ENCODE measurements around the gene SYT2.

DNA sequence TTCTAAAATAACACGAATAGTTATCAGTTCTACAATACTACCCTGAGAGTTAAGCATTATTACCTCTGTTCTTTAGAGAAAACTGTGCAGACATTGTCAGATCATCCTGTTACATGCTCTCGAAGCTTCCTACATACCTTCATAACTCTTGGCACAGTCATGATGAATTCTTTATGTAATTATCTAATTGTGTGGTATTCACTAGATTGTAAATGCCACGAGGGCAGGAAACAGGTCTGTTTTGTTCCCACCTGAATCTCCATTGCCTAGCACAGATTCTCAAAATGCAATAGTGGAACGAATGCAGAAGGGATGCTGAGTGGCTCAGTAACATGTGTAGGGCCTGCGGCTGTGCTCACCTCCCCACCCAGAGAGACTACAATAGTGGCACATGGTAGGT lies 3.4 kb downstream of the SYT2 start:
- TF ChIP-seq TAF1 (IDR thresholded peaks at IDR 0.05; ENCODE audit: borderline replicate concordance, insufficient read depth, low read length): no peak
- TF ChIP-seq POLR2AphosphoS5 (IDR thresholded peaks at IDR 0.05; ENCODE audit: low read depth, low read length): no peak
- TF ChIP-seq FOXP2 (optimal IDR thresholded peaks at IDR 0.05; ENCODE audit: borderline replicate concordance, extremely low read depth, extremely low read length, insufficient read depth): no peak
- TF ChIP-seq, protein P1, sequence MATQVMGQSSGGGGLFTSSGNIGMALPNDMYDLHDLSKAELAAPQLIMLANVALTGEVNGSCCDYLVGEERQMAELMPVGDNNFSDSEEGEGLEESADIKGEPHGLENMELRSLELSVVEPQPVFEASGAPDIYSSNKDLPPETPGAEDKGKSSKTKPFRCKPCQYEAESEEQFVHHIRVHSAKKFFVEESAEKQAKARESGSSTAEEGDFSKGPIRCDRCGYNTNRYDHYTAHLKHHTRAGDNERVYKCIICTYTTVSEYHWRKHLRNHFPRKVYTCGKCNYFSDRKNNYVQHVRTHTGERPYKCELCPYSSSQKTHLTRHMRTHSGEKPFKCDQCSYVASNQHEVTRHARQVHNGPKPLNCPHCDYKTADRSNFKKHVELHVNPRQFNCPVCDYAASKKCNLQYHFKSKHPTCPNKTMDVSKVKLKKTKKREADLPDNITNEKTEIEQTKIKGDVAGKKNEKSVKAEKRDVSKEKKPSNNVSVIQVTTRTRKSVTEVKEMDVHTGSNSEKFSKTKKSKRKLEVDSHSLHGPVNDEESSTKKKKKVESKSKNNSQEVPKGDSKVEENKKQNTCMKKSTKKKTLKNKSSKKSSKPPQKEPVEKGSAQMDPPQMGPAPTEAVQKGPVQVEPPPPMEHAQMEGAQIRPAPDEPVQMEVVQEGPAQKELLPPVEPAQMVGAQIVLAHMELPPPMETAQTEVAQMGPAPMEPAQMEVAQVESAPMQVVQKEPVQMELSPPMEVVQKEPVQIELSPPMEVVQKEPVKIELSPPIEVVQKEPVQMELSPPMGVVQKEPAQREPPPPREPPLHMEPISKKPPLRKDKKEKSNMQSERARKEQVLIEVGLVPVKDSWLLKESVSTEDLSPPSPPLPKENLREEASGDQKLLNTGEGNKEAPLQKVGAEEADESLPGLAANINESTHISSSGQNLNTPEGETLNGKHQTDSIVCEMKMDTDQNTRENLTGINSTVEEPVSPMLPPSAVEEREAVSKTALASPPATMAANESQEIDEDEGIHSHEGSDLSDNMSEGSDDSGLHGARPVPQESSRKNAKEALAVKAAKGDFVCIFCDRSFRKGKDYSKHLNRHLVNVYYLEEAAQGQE (IDR thresholded peaks at IDR 0.05; ENCODE audit: insufficient read depth in 1 of 2, low read depth in 2 of 2, low read length in 2 of 2): no peak
- TF ChIP-seq SIN3A (IDR thresholded peaks at IDR 0.05; ENCODE audit: borderline replicate concordance, insufficient read depth, low read length): no peak

Measured in PFSK-1 (cell line).